ENCODE results near the gene BBS1.
"Not testable (repeated sequence)": the region's sequence is repeated elsewhere in the genome, so short reads cannot be mapped to it uniquely, and the experiment has no call there.

BBS1 gene

GRCh38 chr11:66570079-66570849 is 59.8 kb downstream of the BBS1 start:
- TF ChIP-seq GATA1 (IDR thresholded peaks at IDR 0.05; ENCODE audit: low read depth, low read length) (no peak), POLR2A (IDR thresholded peaks at IDR 0.05; ENCODE audit: low read length) (no peak)
- no peak for DNase-seq

- DNase-seq, result no peak
- TF ChIP-seq POLR2A (IDR thresholded peaks at IDR 0.05; ENCODE audit: low read length) (no peak), GATA1 (IDR thresholded peaks at IDR 0.05; ENCODE audit: low read depth, low read length) (no peak)
Measured at GRCh38 chr11:66570850-66571180, 60.4 kb downstream of the BBS1 start.

GRCh38 chr11:66579017-66579606 is 68.7 kb downstream of the BBS1 start:
- DNase-seq, result peak; percentile 63 to 84
- TF ChIP-seq POLR2A (IDR thresholded peaks at IDR 0.05; ENCODE audit: low read length) (no peak), GATA1 (IDR thresholded peaks at IDR 0.05; ENCODE audit: low read depth, low read length) (no peak)

- TF ChIP-seq GATA1 (IDR thresholded peaks at IDR 0.05; ENCODE audit: low read depth, low read length) (no peak), POLR2A (IDR thresholded peaks at IDR 0.05; ENCODE audit: low read length) (no peak)
- no peak for DNase-seq
Measured at GRCh38 chr11:66580803-66581202, 70.4 kb downstream of the BBS1 start.

- TF ChIP-seq POLR2A (IDR thresholded peaks at IDR 0.05; ENCODE audit: low read length) (no peak), GATA1 (IDR thresholded peaks at IDR 0.05; ENCODE audit: low read depth, low read length) (no peak)
- DNase-seq, result no peak
Measured at GRCh38 chr11:66581261-66581660, 70.8 kb downstream of the BBS1 start.

- not testable (repeated sequence) for DNase-seq
Measured at GRCh38 chr11:66582565-66583147, 72.2 kb downstream of the BBS1 start.

Data from erythroblast (primary cell).